Smooth muscle cell (in vitro differentiated cells): ENCODE data around the gene HSPB1. TPM values are rescaled to one million over a fixed set of nuclear protein-coding genes. Genes with fewer than 3 reads are reported as not detected.
A peak's percentile ranks its signal among the peaks of the same experiment; 100 is the strongest.

Experiments used
- DNase-seq: peaks from one replicate; lab custom pipeline; 2025; ENCODE audit not compliant: unreplicated experiment; lab: John Stamatoyannopoulos, UW
- H2AFZ ChIP-seq: fragments of 200-600 bp; sonication (generic); 2 replicates; pipeline ENCODE4 v1.6.0; 2016; ENCODE audit warnings: antibody characterized with exemption, low read depth, mild to moderate bottlenecking
- H3F3A ChIP-seq: fragments of 200-600 bp; sonication (generic); 2 replicates; pipeline ENCODE4 v1.6.0; 2017; ENCODE audit warnings: antibody characterized with exemption, low read depth
- H3K27ac ChIP-seq: fragments of 200-600 bp; sonication (generic); 2 replicates; pipeline ENCODE4 v1.5.1; 2016; ENCODE audit warnings: low read depth, mild to moderate bottlenecking
- H3K27me3 ChIP-seq: fragments of 200-600 bp; sonication (generic); 2 replicates; pipeline ENCODE4 v1.6.1; 2016; ENCODE audit warnings: low read depth, mild to moderate bottlenecking
- H3K36me3 ChIP-seq: fragments of 200-600 bp; sonication (generic); 2 replicates; pipeline ENCODE4 v1.5.1; 2016; ENCODE audit warnings: low read depth
- H3K4me1 ChIP-seq: fragments of 200-600 bp; sonication (generic); 2 replicates; pipeline ENCODE4 v1.5.1; 2016; ENCODE audit warnings: low read depth
- H3K4me2 ChIP-seq: fragments of 200-600 bp; sonication (generic); 2 replicates; pipeline ENCODE4 v1.6.0; 2016; ENCODE audit warnings: mild to moderate bottlenecking
- H3K4me3 ChIP-seq: fragments of 200-600 bp; sonication (generic); 2 replicates; pipeline ENCODE4 v1.5.1; 2016; ENCODE audit warnings: mild to moderate bottlenecking
- H3K79me2 ChIP-seq: fragments of 200-600 bp; sonication (generic); 2 replicates; pipeline ENCODE4 v1.6.0; 2016; ENCODE audit warnings: low read depth, mild to moderate bottlenecking
- H3K9ac ChIP-seq: fragments of 200-600 bp; sonication (generic); 2 replicates; pipeline ENCODE4 v1.6.0; 2016; ENCODE audit warnings: low read depth
- H3K9me3 ChIP-seq: fragments of 200-600 bp; sonication (generic); replicated peaks from 2 replicates; pipeline ENCODE4 v1.5.1; 2016; ENCODE audit warnings: low read depth
- H4K20me1 ChIP-seq: fragments of 200-600 bp; sonication (generic); 2 replicates; pipeline ENCODE4 v1.6.0; 2016; ENCODE audit warnings: low read depth
- WGBS: methylation state at CpG from one replicate; pipeline ENCODE4 v1.1.7; 2016; ENCODE audit warnings: low lambda C conversion rate; 5-methylcytosine and 5-hydroxymethylcytosine counted together
- polyA plus RNA-seq: library from polyadenylated mRNA; unstranded; fragments of >200 nt; fragmentation: Nextera tagmentation; extraction: Ambion mirVana; gene quantifications from 2 replicates; pipeline ENCODE4 v1.2.1, GENCODE V29; 2016
- total RNA-seq: library from RNA; depleted of rRNA; stranded (reverse); fragments of >200 nt; gene quantifications from 2 replicates; pipeline ENCODE4 v1.2.3, GENCODE V29; 2014
- TF ChIP-seq, protein P1 (sequence below): fragments of 200-600 bp; sonication (generic); IDR thresholded peaks from 2 replicates; pipeline ENCODE4 v1.5.1; 2017; ENCODE audit warnings: borderline replicate concordance, mild to moderate bottlenecking, antibody characterized with exemption; ENCODE audit not compliant: insufficient read depth, poor library complexity, severe bottlenecking

HSPB1 gene
- total and polyA plus RNA-seq, 2 experiments from 2014 or later: 484 to 1,842 TPM

- no peaks in the 10 kb centered on the region for H3K9me3 ChIP-seq
- WGBS: 43% methylated on average over 7 of the region's 7 CpGs
- peak overlapping the region; percentile 31 for H3K4me2 ChIP-seq
- TF ChIP-seq, protein P1, sequence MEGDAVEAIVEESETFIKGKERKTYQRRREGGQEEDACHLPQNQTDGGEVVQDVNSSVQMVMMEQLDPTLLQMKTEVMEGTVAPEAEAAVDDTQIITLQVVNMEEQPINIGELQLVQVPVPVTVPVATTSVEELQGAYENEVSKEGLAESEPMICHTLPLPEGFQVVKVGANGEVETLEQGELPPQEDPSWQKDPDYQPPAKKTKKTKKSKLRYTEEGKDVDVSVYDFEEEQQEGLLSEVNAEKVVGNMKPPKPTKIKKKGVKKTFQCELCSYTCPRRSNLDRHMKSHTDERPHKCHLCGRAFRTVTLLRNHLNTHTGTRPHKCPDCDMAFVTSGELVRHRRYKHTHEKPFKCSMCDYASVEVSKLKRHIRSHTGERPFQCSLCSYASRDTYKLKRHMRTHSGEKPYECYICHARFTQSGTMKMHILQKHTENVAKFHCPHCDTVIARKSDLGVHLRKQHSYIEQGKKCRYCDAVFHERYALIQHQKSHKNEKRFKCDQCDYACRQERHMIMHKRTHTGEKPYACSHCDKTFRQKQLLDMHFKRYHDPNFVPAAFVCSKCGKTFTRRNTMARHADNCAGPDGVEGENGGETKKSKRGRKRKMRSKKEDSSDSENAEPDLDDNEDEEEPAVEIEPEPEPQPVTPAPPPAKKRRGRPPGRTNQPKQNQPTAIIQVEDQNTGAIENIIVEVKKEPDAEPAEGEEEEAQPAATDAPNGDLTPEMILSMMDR: no peak
- no peak overlapping the region for H3K27ac ChIP-seq
- H4K20me1 ChIP-seq: no peaks in the 10 kb centered on the region
- H2AFZ ChIP-seq: peak overlapping the region; percentile 51
- no peak overlapping the region for H3K9ac ChIP-seq
- H3K27me3 ChIP-seq: peaks cover 21% of the 10 kb centered on the region
- no peaks in the 10 kb centered on the region for H3F3A ChIP-seq
- H3K79me2 ChIP-seq: no peaks in the 10 kb centered on the region
- no peaks in the 10 kb centered on the region for H3K36me3 ChIP-seq
- peaks cover 17% of the 10 kb centered on the region for H3K4me1 ChIP-seq
- DNase-seq: no peak
- H3K4me3 ChIP-seq: no peak overlapping the region
Observed at GRCh38 chr7:76272851-76273497, 29.5 kb upstream of the HSPB1 start.

DNA sequence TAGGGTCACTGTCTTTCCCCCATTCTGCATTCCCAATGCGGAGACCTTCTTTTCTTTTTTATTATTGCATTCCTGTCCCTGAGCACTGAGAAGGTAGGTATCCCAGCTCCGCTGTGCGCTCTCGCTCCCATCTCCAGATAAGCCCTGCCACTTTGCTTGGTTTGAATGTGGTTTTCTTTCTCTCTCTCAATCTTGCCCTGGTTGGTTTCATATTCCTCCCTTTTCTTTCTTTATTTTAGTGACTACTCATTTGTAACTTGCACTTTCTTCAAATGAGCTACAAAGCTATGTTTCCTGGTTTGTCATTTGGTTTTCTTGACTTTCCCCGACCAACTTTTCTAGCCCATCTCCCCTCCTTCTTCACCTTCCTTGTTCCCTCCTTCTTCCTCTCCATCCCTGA lies 29.0 kb upstream of the HSPB1 start:
- Histone ChIP-seq H3K9me3 (no peaks in the 10 kb centered on the region), H3K4me2 (peak overlapping the region; percentile 31), H3K36me3 (no peaks in the 10 kb centered on the region), H2AFZ (no peak overlapping the region), H3K27me3 (peaks cover 16% of the 10 kb centered on the region), H3F3A (no peaks in the 10 kb centered on the region), H3K79me2 (no peaks in the 10 kb centered on the region), H3K27ac (no peak overlapping the region), H3K9ac (no peak overlapping the region), H3K4me3 (no peak overlapping the region), H4K20me1 (no peaks in the 10 kb centered on the region), H3K4me1 (peaks cover 17% of the 10 kb centered on the region)
- no peak for DNase-seq
- 86% methylated on average over 5 of the region's 5 CpGs for whole genome bisulfite sequencing
- TF ChIP-seq, protein P1: no peak

GRCh38 chr7:76278540-76278939 lies 23.9 kb upstream of the HSPB1 start:
- no peak overlapping the region for H3K4me2 ChIP-seq
- H3K9ac ChIP-seq: no peak overlapping the region
- WGBS: 100% methylated on average over 1 of the region's 1 CpG
- H3K27me3 ChIP-seq: peaks cover 14% of the 10 kb centered on the region
- no peaks in the 10 kb centered on the region for H3K79me2 ChIP-seq
- H3K27ac ChIP-seq: no peak overlapping the region
- no peaks in the 10 kb centered on the region for H3K36me3 ChIP-seq
- no peaks in the 10 kb centered on the region for H4K20me1 ChIP-seq
- no peaks in the 10 kb centered on the region for H3K9me3 ChIP-seq
- TF ChIP-seq, protein P1: no peak
- H2AFZ ChIP-seq: no peak overlapping the region
- H3K4me3 ChIP-seq: no peak overlapping the region
- H3F3A ChIP-seq: no peaks in the 10 kb centered on the region
- no peak for DNase-seq
- peaks cover 3% of the 10 kb centered on the region for H3K4me1 ChIP-seq

DNA sequence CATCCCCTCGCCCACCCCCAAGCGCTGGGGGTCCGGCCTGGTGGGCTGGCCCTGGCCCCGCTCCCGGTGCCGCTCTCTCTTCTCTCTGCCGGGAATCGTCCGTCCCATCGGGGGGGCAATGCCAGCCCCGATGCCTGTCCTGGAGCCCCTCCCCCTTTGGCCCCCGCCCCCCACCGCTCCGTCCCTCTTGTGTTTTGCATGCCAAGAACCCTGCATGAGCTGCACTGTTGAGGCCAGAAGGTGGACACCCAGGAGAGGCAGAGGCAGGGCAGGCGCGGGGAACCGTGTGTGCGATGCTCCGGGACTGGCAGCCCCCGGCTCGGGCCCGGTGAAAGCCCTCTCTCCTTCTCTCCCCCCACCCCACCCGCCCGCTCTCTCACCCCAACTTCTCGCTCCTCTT lies 22.1 kb upstream of the HSPB1 start:
- no peaks in the 10 kb centered on the region for H3K9me3 ChIP-seq
- no peaks in the 10 kb centered on the region for H3K36me3 ChIP-seq
- no peak overlapping the region for H3K9ac ChIP-seq
- 10% methylated on average over 2 of the region's 25 CpGs for WGBS
- H3K27me3 ChIP-seq: peaks cover 14% of the 10 kb centered on the region
- peak overlapping the region; percentile 83 for H3K4me2 ChIP-seq
- TF ChIP-seq, protein P1: no peak
- no peaks in the 10 kb centered on the region for H3K4me1 ChIP-seq
- no peak overlapping the region for H3K4me3 ChIP-seq
- no peak for DNase-seq
- no peak overlapping the region for H3K27ac ChIP-seq
- no peaks in the 10 kb centered on the region for H3F3A ChIP-seq
- H2AFZ ChIP-seq: no peak overlapping the region
- H3K79me2 ChIP-seq: no peaks in the 10 kb centered on the region
- no peaks in the 10 kb centered on the region for H4K20me1 ChIP-seq
